ENCODE data around the gene TMEM245.

DNA sequence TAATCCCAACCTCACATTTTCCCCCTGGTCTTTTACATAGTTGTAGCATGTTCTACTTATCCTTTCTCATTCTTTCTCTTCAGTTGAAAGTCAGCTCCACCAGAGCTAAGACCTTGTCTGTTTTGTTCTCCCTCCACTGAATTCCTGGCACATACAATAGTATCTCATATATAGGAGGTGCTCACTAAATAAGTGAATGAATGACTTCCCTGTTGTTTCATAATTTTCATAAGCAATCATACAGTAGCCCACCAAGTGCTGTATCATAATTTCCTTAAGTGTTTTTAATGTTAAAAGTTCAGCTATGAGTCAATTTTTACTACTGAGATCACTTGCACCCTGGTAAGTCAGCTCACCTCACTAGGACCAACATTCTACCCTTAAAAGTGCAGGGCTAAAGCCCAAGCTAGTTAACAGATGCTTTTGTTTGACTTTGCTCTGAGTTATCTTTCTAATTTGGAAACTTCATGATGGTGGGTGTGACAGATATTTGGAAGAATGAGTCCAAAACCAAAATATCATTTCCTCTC, 27.6 kb downstream of the TMEM245 start:
- TF ChIP-seq, protein P1, sequence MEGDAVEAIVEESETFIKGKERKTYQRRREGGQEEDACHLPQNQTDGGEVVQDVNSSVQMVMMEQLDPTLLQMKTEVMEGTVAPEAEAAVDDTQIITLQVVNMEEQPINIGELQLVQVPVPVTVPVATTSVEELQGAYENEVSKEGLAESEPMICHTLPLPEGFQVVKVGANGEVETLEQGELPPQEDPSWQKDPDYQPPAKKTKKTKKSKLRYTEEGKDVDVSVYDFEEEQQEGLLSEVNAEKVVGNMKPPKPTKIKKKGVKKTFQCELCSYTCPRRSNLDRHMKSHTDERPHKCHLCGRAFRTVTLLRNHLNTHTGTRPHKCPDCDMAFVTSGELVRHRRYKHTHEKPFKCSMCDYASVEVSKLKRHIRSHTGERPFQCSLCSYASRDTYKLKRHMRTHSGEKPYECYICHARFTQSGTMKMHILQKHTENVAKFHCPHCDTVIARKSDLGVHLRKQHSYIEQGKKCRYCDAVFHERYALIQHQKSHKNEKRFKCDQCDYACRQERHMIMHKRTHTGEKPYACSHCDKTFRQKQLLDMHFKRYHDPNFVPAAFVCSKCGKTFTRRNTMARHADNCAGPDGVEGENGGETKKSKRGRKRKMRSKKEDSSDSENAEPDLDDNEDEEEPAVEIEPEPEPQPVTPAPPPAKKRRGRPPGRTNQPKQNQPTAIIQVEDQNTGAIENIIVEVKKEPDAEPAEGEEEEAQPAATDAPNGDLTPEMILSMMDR (IDR thresholded peaks at IDR 0.05; ENCODE audit: low read length): no peak
- no peak for TF ChIP-seq EZH2 (IDR thresholded peaks at IDR 0.05; ENCODE audit: borderline replicate concordance, low read length)

Measured in OCI-LY1 (cell line).